ENCODE data around the gene ATP10A.

The ATP10A gene

DNA sequence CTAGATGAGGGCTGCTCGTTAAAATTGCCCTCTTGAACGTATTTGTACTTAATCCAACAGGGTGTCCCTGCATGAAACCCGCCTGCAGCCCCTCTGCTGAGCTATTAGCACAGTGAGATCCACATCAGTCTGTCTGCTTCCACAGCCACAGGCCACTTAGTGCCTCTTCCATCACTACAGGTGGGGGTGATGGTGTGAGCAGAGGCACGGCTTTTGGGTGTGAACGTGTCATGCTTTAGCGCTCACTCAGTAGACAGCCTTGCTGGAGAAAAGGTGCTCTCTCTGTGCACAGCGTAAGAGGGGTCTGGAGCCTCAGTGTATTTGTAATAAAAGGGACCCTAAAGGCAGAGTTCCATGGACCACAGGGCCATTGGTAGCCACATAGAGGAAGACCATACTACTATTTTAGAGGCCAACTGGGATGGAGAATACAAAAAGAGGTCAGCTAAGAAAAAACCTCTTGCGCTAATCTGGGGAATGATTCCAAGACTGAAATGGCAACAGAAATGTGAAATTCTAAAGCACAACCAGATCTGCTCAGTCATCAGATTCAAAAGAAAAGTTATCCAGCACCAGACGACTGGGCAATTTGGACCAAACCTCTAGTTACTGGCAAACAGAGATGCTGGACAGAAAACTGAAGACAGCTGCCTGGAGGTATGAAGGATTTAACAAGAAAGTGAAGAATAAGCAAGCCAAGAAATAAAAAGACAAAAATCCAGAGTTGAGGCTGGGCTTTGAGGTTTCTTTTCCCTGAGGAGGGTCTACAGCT, 120.2 kb downstream of the ATP10A start:
- no peaks in the 10 kb centered on the region for H3K36me3 Mint-ChIP-seq (ENCODE audit: low read depth)
- no peak overlapping the region for H3K4me3 Mint-ChIP-seq
- H3K4me1 Mint-ChIP-seq, result peaks cover 6% of the 10 kb centered on the region
- no peaks in the 10 kb centered on the region for H3K9me3 Mint-ChIP-seq
- TF ChIP-seq, protein P1, sequence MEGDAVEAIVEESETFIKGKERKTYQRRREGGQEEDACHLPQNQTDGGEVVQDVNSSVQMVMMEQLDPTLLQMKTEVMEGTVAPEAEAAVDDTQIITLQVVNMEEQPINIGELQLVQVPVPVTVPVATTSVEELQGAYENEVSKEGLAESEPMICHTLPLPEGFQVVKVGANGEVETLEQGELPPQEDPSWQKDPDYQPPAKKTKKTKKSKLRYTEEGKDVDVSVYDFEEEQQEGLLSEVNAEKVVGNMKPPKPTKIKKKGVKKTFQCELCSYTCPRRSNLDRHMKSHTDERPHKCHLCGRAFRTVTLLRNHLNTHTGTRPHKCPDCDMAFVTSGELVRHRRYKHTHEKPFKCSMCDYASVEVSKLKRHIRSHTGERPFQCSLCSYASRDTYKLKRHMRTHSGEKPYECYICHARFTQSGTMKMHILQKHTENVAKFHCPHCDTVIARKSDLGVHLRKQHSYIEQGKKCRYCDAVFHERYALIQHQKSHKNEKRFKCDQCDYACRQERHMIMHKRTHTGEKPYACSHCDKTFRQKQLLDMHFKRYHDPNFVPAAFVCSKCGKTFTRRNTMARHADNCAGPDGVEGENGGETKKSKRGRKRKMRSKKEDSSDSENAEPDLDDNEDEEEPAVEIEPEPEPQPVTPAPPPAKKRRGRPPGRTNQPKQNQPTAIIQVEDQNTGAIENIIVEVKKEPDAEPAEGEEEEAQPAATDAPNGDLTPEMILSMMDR (IDR thresholded peaks at IDR 0.05; ENCODE audit: unreplicated experiment in 3 of 3), result no peak
- peaks cover 8% of the 10 kb centered on the region for H3K27me3 Mint-ChIP-seq (ENCODE audit: low read depth)
- H3K27ac Mint-ChIP-seq, result no peak overlapping the region

DNA sequence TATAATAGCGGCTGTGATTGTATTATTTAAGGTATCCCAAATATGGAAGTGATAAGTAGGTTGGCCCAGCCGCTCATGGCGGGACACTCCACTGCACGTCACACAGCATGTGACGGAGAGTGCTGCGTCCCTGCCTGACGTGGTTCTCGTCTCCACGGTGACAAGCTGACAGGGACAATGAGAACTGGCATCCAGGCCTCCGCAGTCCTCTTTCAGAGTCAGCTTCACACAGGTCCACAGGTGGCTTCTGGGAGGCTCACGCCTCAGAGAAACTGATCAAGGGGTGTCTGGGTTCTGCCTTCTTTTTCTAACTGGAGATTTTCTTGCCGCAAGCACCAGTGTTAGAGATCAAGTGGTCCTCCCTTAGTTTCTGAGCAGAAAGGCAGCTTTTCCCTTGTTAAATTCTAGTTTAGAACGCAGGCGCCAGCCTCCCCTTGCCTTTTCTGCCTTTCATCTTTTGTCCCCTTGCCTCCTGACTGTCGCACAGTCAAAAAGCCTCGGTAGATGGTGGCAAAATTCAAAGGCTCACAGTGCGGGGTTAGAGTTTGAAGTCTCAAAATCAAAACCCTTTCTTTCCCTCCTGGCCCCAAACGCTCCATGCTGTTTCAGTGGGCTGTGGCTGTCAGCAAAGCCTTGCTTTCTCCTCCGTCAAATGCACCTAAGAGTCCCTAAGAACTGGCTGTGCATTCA, 120.9 kb downstream of the ATP10A start:
- peaks cover 9% of the 10 kb centered on the region for H3K27me3 Mint-ChIP-seq (ENCODE audit: low read depth)
- no peak overlapping the region for H3K27ac Mint-ChIP-seq
- TF ChIP-seq, protein P1 (IDR thresholded peaks at IDR 0.05; ENCODE audit: unreplicated experiment in 3 of 3), result no peak
- H3K36me3 Mint-ChIP-seq (ENCODE audit: low read depth), result no peaks in the 10 kb centered on the region
- peaks cover 10% of the 10 kb centered on the region for H3K4me1 Mint-ChIP-seq
- H3K4me3 Mint-ChIP-seq, result no peak overlapping the region
- H3K9me3 Mint-ChIP-seq, result no peaks in the 10 kb centered on the region

DNA sequence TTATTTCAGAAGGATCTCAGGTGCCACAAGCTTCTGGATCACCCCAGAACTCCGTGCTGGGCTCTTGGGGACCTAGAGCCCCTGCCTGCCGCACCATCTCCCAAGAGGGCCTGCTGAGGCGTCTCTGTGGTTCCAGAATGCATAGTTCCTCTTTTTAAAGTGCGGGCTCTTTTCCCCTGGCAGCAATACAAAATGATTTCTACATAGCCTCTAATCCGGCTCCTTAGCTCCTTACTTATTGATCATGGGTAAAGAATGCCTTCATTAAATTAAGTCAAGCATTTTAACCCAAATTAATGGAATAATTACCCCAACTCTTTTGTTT, 121.9 kb downstream of the ATP10A start:
- H3K27me3 Mint-ChIP-seq (ENCODE audit: low read depth), result peaks cover 9% of the 10 kb centered on the region
- no peak overlapping the region for H3K27ac Mint-ChIP-seq
- H3K36me3 Mint-ChIP-seq (ENCODE audit: low read depth), result no peaks in the 10 kb centered on the region
- H3K4me1 Mint-ChIP-seq, result peaks cover 20% of the 10 kb centered on the region
- H3K9me3 Mint-ChIP-seq, result no peaks in the 10 kb centered on the region
- H3K4me3 Mint-ChIP-seq, result no peak overlapping the region
- TF ChIP-seq, protein P1 (IDR thresholded peaks at IDR 0.05; ENCODE audit: unreplicated experiment in 3 of 3), result no peak

DNA sequence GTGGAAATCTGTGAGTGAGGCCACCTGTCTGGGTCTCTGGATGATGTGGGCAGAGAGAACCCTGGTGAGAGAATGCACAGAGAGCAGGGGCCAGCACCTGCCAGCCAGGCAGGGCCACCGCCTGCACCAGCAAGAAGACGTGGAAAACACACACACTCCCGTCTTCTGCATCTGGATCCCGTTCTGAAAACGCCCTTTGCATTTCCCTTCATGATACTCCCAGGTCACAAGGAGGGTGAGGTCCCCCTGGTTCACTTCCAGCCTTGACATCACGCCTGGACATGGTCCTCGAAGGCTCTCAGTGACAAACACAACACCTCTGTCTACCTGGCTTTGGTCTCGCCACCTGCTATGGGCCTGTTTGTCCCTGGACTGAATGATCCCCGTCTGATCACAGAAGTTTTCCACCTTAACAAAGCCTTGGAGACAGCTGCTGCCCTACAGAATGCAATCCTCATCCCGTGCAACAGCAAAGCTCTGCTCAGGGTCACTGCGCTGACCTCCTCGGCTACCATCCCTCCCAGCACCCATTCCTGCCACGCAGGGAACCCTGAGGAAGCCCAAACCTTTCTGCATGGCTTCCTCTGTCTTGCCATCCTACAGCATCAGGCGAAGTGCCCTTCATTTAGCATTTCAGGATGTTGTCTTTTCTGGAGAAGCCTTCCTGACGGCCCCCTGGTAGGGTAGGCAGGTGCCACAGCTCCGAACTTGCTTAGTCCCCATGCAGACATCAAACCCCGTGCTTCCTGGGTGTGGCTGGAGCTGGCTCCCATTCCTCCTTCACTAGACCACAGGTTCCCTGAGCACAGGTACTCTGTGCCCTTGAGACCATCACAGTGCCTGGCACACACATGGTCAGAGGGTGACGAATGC, 122.5 kb downstream of the ATP10A start:
- H3K9me3 Mint-ChIP-seq, result no peaks in the 10 kb centered on the region
- H3K27ac Mint-ChIP-seq, result no peak overlapping the region
- no peak overlapping the region for H3K4me3 Mint-ChIP-seq
- TF ChIP-seq, protein P1 (IDR thresholded peaks at IDR 0.05; ENCODE audit: unreplicated experiment in 3 of 3), result no peak
- no peaks in the 10 kb centered on the region for H3K36me3 Mint-ChIP-seq (ENCODE audit: low read depth)
- peaks cover 9% of the 10 kb centered on the region for H3K27me3 Mint-ChIP-seq (ENCODE audit: low read depth)
- peaks cover 20% of the 10 kb centered on the region for H3K4me1 Mint-ChIP-seq

DNA sequence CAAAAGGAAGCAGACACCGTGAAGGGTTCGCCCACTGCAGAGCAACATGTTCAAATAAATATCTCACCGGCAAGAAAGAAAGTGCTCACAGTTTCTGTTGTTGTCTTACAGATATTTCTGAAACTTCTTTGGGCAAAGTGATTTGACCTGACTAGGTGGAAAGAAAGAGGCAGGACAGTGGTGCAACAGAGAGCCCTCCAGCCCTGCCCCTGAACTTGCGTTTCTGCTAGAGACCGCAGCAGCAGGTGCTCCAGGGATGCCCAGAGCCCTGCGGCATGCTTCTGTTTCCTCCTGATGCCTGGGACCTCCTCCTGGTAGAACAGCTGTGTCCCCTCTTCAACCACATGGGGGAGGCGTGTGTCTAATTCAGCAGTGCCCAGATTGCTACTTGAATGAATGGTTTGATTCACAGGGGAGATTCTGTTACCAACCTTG, 123.4 kb downstream of the ATP10A start:
- Mint-ChIP-seq H3K27ac (no peak overlapping the region), H3K36me3 (ENCODE audit: low read depth) (no peaks in the 10 kb centered on the region), H3K4me3 (no peak overlapping the region), H3K9me3 (no peaks in the 10 kb centered on the region), H3K27me3 (ENCODE audit: low read depth) (peaks cover 9% of the 10 kb centered on the region), H3K4me1 (peaks cover 20% of the 10 kb centered on the region)
- TF ChIP-seq, protein P1 (IDR thresholded peaks at IDR 0.05; ENCODE audit: unreplicated experiment in 3 of 3), result peak; percentile 29 to 41 (median 34)

Measured in nephron (organoid).